T-helper 9 cell (primary cell): ENCODE results near the gene PGS1.

Experiments used
- DNase-seq: peaks from one replicate; pipeline ENCODE4 v3.0.0-alpha.2; 2020

PGS1 gene

DNA sequence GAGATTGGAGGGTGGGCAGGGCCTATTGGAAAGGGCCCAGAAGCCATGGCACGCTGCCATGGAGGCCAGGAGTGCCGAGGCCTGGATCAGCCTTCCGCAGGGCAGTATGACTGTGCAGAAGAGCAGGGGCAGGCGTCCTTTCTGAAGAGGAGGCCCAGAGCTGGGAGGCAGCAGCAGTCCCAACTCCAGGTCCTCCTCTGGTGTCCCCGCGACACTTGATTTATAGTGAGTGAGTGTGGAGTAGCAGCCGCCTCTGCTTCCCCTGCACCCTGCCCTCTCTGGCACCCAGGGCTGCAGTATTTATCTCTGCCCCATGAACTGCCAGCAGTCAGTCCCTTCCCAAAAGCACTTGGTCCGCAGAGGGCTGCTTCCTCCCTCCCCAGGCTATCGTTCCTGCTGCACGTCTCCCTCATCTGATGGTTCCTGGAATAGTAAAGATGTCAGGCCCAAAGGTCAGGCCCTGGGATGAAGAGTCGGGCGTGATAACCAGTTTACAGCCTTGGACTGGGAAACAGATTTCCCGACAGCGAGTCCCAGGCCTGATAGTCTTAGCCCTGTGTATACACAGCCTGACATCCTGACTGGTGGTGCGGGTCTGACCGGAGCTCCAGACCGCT, 32.9 kb downstream of the PGS1 start:
- no peak for DNase-seq

DNA sequence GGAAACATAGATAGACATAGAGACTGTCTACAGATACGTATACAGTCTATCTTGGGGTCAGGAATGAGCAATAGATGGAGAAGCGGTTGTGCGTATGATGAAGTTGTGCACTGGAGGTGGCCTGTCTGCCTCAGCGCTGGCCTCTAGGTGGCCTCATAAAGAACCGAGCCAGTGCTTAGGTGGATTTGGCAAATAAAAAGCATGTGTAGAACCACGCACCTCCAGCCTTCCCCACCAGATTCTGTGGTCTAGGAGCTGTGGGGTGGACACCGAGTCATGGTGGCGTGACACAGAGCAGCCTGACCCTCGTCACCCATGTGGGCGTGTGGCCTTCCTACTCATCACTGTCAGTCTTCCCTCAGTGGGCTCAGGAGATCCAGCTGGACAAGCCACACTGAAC, 34.0 kb downstream of the PGS1 start:
- no peak for DNase-seq

DNA sequence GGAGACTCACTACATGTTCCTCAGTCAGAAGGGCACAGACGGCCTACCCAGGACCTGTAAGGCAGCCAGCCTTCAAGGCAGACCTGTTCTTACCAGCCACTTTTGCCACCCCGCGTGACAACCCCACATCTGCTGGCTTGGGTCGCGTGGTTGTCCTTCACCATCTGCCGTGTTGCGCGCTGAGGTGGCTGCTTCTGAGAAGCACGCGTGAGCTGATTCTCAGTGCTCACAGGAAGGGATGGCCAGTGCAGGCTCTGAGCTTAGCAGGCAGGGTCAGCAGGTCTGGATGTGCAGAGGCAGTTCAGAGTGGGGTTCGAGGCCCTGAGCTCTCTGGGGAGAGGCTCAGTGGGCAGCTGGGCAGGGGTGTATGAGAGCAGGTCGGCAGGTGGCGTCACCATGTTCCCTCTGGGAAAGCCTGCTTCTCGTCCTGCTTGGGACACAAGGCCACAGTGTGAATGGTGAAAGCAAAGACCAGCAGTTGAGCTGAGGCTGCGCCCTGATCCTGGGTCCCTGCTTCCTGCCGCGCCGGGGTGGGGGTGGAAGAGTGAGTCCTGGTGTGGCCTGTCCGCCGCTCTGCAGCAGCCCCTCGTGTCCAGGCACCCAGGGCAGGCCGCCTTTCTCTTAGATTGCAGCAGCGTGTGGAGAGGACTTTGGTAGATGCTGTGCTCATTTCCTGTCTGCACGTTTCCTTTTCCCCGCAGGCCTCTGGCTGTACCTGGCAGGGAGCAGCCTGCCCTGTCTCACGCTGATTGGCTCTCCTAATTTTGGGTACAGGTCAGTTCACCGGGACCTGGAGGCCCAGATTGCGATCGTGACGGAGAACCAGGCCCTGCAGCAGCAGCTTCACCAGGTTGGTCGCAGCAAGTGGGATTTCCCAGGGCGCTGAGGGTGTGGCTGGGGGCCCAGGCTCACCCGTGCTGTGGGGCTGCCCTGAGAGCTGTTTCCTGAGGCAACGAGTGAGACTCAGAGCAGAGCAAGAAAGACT, 36.0 kb downstream of the PGS1 start:
- peak; percentile 32 for DNase-seq

DNA sequence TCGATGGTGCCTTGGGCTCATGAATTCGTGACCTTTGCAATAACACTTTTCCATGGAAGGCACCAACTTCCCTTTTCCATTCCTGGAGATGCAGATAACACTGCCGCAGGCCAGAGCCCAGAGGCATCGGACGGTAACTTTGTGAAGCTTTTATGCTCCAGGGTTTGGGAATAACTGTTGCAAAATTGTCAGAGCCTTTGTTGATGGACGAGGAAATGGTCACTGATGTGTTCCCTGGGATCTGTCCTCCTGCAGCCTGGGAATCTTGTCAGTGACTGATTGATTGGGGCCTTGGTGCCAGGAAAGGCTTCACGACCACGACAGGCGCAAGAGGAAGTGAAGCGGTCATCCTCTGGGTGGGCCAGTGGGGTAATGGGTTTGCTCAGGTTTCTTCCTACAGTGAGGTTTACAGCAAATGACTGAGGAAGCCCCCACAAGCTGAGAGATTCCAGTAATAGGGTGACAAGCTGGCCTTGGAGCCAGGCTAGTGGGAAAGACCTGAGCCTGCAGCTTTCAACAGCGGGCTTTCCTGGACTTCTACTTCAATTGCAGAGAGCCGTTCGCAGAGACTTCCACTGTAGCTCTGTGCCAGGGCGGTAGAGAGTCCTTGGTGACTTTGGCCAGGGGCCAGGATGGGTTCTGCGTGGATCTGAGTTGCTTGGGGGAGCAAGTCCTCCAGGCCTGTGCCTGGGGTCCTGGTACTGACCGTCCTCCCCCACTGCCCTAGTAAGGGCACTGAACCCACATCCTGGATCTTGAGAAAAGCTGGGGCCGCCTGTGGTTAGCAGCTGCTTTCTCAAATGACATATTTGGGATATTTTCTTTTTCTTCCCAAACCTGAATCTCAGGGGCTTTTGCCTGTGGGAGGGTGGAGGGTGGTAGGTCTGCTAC, 37.6 kb downstream of the PGS1 start:
- DNase-seq = no peak

DNA sequence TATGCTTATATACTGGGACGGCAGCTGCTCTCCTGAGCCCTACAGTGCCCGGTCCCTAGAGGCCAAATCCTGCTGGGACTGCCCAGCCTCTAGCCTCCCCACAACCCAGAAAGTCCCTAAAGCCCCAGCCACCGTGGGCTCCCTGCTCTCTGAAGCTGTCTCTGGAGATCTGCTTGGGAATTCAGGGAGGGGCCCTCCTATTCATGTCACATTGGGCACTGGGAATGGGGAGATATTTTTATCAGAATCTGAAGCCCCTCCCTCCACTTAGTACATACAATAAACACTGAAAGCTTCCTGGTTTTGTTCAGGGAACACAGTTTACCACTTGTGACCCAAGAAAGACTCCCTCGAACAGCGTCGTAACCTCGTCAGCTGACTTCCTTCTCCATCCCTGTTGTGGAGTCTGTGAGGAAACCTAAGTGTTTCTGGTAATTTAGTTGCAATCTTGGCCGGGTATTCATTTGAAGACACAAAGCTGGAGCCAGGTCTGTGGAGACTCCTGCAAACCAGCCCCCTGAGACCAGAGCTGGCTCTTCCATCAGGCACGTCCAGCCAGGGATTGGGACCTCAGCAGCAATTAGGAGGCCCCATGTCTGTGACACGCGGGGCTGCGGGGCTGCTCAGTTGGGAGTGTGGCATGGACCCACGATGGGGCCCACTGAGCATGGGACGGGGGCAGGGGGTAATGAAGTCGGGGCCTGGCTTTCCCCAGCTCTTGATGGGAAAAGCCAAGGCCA, 38.5 kb downstream of the PGS1 start:
- DNase-seq = no peak

DNA sequence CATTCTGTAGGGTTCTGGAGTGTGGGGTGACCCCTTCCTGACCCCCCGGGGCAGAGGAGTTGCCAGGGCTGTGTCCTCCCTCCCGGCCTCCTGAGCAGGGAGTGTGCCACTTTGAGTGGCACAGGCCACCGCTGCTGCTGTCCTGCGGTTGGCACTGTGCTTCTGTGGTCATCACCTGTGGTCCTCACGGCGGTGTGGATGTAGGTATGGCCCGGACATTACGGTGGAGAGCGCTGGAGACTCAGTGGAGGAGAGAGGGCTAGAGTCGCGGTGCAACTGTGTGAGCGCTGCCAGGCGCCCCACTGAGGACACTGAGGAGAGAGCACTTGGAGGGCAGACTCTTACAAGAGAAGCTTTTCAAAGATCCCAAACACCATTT, 39.1 kb downstream of the PGS1 start:
- DNase-seq = no peak

DNA sequence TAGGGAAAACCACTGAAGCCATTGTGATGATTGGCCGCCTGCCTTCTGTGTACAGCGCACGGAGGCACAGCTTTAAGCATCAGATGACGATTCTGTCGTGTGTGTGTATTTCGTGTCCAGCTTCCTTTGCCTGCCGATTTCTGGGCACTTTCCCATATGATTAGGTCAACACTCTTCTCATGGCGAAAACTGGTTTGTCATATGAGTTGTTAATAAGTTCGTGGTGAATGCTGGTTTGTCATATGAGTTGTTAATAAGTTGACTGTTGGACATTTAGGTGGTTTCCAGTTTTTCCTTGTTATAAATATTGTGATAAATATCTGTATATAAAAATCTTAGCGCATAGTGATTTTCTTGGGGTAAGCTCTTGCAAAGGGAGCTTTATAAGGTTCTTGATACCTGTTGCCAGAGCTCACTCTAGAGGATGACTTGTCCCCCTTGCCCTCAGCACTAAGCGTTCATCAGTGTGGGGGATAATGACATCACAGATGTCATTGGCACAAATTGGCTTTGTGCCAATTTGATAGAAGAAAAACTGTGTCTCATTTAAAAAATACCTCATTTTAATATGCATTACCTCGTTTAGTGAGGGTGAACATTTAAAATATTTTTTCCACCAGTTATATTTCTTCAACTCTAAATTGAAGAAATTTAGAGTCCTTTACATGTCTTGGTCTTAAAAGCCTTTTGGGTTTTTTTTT, 40.0 kb downstream of the PGS1 start:
- no peak for DNase-seq

DNA sequence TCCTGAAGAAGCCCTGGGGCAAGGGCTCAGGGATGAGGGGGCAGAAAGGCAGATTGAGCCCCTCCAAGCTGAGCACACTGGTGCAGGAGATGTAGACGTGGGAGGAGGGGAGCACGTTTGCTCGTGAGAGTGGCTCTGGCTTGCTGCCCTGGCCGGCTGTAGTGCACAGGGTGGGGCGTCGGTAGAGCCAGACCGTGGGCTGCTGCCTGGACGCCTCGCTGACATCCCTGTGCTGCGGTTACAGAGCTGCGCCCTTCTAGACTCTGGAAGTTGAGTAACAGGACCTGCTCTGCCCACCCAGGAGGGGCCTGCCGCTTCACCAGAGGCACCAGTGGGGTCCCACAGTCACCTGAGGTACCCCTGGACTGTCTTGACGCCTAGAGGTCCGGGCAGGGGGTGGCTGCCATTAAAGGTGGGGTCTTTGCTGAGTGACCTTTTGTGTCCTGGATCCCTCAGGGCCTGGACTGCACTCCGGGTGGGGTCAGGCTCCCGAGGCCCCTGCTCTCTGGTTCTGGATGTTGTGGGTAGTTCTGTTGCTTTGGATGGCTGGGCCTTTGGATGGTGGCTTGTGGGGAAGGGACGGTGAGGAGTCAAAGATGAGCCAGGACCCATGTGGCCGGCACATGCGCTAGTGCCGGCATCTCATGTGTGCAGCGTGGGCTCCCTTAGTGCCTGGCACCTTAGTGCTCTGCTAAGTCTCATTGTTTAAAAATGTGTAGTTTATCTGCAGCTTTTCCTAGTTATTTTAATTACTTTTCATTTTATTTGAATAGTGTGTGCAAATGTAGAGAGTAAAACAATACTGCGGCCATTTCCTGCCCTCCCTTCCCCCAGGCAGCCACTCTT, 41.7 kb downstream of the PGS1 start:
- DNase-seq = no peak

DNA sequence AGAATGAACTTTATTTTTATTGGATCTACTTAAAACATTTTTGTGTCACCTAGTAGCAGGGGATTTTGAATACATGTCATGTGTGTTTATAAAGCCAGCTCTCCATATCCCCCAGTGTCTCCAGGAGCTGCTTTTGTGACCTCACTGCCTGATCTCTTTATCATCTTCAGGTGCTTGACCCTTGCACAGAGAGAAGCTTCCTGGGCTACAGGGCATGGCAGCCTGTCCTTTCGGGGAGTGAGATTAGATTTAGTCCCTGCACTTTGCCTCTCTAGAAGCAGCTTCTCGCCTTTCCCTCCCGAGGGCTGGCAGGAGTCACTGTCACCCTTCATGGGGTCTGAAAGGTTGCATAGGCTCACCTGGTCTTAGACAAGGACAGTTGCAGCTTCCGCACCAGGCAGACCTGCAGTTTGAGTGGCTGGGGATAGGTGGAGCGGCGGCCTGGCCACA, 42.7 kb downstream of the PGS1 start:
- no peak for DNase-seq

DNA sequence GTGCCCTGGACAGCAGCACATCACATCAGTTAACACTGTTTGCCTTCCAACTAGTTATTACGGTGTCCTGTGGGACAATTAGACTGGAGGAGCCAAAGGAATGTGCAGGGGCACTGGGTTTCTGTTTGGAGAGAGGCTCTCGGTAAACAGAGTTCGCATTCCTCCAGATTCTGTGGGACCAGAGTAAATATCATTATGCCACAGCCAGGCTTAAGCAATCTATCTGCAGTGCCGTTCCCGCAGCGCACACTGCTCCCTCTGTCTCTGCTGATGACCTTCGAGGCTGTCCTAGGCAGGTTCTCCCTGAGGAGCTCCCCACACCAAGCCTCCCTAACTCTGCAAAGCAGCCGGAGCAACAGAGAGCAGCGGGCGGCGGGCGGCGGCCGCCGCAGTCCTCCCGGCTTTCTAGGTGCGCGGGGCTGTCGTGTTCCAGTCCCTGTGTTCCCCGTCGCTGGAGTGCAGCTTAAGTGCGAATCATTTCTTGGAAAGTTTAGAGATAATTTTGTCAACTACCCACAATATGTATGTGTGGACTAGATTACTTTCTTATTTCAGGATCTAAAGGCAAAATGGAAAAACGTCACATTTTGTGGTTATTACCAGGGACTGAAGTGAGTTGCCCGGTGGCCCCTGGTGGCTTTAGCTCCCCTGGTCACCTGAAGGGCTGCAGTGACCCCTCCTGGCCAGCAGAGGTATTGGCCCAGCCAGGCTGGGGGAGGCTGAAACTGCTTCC, 43.3 kb downstream of the PGS1 start:
- peak; percentile 68 for DNase-seq

DNA sequence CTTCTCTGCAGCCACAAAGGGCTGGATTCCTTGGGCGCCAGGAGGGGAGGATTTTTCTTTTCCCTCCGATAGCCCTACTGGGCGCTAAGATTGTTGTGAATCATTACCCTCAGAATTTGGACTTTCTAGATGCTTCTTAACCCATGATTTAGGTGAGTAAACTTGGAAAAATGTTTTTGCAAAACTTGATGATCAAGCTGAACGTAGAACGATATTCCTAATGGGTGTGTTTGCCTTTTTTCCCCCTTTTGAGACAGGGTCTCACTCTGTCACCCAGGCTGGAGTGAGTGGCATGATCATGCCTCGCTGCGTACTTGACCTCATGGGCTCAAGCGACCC, 43.8 kb downstream of the PGS1 start:
- no peak for DNase-seq

DNA sequence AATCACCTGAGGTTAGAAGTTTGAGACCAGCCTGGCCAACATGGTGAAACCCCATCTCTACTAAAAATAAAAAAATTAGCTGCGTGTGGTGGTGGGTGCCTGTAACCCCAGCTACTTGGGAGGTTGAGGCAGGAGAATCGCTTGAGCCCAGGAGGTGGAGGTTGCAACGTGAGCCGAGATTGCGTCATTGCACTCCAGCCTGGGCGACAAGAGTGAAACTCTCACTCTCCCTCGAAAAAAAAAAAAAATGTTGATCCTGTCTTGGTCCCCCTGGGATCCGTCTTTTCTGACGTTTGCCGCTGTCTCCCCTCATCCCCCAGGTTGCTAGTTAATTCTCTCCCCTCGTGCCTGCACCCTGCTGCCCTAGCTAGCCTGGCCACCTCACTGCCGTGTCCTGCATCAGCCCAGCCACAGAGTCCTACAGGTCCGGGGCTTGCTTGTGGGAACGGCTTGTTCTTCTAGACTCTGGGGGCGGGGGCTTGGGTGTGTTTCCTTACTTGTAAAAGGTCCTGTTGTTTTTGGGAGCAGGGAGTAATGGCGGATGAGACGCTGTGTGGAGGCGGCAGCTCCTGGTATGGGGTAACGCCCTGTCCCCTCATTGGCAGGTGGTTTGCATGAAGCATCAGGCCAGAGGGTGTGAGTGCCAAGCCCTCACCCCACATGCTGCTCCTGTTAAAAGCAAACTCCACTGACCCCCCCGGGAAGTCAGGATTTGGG, 44.6 kb downstream of the PGS1 start:
- DNase-seq = no peak

DNA sequence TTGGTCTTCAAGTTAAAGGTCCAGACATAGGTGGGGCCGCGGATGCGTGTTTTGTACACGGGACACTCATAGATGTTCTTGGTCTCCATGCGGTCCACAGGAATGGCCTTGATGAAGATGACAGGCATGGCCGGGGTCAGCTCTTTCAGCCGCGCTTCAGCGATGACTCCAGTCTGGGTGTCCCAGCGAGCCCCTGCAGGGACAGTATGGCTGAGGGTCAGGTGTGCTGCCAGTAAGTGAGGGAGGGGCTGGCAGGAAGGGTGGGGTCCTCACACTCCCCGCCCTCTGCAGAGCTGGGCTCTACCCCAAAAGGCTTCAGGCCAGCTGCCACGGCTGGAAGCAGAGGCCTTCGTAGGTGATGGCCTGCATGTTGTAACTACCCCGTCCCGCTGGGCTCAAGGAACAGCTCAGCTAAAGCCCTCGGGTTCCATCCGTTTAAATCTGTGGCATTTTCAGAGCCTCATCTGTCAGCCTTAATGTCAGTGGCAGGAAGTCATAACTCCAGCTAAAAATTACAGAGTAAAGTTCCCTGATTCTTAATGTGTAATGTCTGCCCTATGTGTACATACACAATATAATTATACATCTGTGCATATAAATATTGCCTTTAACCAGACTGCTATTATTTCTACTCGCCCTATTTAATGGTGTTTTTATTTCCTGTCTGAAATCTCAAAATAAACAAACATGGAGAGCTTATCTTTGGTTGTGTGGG, 45.7 kb downstream of the PGS1 start:
- no peak for DNase-seq

DNA sequence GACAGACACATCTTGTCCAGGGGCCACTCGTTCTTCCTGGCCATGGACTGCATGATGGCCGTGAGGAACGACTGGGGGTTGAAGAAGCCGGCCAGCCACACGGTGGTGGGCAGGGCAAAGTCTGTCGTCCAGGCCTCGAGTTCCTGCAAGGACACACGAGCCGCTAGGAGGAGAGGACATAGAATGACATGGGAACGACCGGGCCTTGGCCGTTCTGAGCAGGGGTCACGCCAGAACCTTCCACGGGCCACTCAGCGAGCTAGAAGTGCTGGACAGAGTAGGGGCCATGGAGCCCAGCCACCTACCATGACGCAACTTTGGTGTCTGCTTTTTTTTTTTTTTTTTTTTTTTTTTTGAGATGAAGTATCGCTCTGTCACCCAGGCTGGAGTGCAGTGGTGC, 47.0 kb downstream of the PGS1 start:
- no peak for DNase-seq

DNA sequence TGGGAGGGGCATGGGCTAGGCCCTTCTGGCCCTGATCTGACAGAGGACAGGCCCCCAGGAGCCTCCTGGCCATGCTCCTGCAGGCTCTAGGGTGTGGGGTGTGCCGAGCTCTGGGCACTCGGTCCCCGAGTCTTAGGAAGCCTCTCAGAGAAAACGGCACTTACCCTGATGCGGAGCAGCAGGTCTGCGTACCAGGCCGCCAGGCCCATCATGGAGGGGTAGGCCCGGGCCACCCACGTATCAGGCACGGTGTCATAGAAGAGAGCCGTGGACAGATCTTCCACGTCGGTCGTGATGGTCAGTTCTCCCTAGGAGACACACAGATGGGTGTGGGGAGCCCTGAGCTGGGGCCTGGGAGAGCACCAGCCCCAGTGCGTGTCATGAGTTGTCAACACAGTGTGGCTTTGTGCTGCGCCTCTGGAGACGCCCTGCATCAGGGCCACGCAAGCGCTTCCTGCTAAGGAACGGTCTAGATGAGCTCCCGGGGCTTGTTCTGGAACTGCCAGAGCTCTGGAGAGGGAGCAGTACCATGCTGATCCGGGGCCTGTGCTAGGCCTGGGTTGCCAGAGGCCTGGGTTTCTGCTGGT, 47.9 kb downstream of the PGS1 start:
- DNase-seq = no peak

DNA sequence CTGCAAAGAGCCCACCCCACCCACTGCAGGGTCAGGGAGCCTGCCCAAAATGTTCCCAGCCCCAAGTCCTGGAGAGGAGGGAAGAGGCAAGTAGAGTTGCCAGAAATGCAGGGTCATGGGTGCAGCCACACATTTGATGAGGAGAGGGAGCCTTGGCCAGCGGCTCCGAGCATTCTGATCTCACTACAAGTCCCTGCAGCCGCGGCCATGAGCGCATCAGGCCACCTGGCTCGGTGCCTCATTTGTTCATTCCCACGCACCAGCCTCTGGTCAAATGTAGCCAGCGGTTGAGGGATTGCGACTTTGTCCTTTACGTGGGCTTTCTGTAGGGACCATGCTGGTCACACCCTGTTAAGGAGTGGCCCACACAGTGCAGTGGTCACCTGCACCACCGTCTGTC, 48.7 kb downstream of the PGS1 start:
- no peak for DNase-seq

DNA sequence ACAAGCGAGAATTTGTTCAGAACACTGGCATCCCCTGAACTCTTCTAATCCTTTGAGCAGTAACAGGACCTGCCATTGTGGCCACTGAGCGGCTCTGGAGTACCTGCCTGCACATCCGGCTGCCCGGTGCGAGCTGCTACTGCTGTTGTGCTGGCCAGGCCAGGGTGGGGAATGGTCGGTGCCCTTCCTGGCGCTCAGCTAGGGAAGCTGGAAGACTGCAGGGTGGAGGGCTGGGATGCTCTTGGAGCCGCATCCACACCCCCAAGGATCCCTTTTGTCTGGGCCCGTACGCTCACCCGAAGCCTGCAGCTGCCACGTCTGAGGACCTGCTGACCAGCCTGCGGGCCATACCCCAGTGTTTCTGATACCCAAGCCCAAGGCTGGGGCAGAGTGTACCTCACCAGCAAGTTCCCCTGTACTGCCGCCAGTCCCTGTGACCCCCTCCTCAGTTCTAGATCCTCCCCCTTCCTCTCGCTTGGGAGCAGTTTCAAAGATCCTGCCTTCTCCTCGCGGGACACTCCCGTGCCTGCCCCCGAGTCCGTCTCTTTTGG, 49.7 kb downstream of the PGS1 start:
- no peak for DNase-seq
